Upper lobe of left lung (tissue), 4 donors: ENCODE measurements around the gene SLC12A7.

Experiments used
- EP300 ChIP-seq, 4 donors: sonication (generic); formaldehyde crosslinking; IDR thresholded peaks; one replicate each; pipeline ENCODE4 v1.5.1; 2017; ENCODE audit warnings: antibody characterized with exemption in 4 of 4, control low read depth in 2 of 4
- POLR2A ChIP-seq, 4 donors: fragments of 450-650 bp; IDR thresholded peaks; one replicate each; pipeline ENCODE4 v1.5.1; 2016 to 2017; ENCODE audit warnings: antibody characterized with exemption in 4 of 4, mild to moderate bottlenecking in 2 of 4

- TF ChIP-seq EP300 (IDR thresholded peaks at IDR 0.05) (no peak), POLR2A (IDR thresholded peaks at IDR 0.05) (no peak)
Observed at GRCh38 chr5:1153428-1153827, 41.6 kb upstream of the SLC12A7 start.
